WTC11 (cell line): ENCODE results near the gene EXOC3L4.

ENCODE experiments used
- ATF3 ChIP-seq: sonication (generic); formaldehyde crosslinking; conservative IDR thresholded peaks from 2 replicates; pipeline ENCODE4 v1.8.1; 2022; ENCODE audit warnings: mild to moderate bottlenecking, missing genetic modification reagents
- CREB1 ChIP-seq: sonication (generic); formaldehyde crosslinking; IDR thresholded peaks from 2 replicates; pipeline ENCODE4 v1.8.0; 2023; ENCODE audit warnings: mild to moderate bottlenecking, missing genetic modification reagents
- IRF1 ChIP-seq: sonication (generic); formaldehyde crosslinking; IDR thresholded peaks from 2 replicates; pipeline ENCODE4 v1.8.0; 2023; ENCODE audit warnings: missing genetic modification reagents
- JAZF1 ChIP-seq: fragments of 250-450 bp; sonication (Bioruptor Pico); IDR thresholded peaks from 2 replicates; pipeline ENCODE4 v1.9.0; 2021; ENCODE audit warnings: moderate library complexity, mild to moderate bottlenecking, inconsistent platforms
- MAX ChIP-seq: sonication (generic); formaldehyde crosslinking; IDR thresholded peaks from 2 replicates; pipeline ENCODE4 v1.8.0; 2022; ENCODE audit warnings: mild to moderate bottlenecking, missing genetic modification reagents
- NFE2L1 ChIP-seq: sonication (generic); formaldehyde crosslinking; IDR thresholded peaks from 2 replicates; pipeline ENCODE4 v1.8.1; 2023; ENCODE audit warnings: missing genetic modification reagents
- NR2C2 ChIP-seq: sonication (generic); formaldehyde crosslinking; IDR thresholded peaks from 2 replicates; pipeline ENCODE4 v1.8.0; 2022; ENCODE audit warnings: mild to moderate bottlenecking, missing genetic modification reagents
- SP1 ChIP-seq: sonication (generic); formaldehyde crosslinking; conservative IDR thresholded peaks from 2 replicates; pipeline ENCODE4 v1.8.1; 2022; ENCODE audit warnings: missing genetic modification reagents
- ZNF416 ChIP-seq: fragments of 250-450 bp; sonication (Bioruptor Pico); IDR thresholded peaks from 2 replicates; pipeline ENCODE4 v1.9.0; 2021; ENCODE audit warnings: mild to moderate bottlenecking, inconsistent platforms
- TF ChIP-seq, protein P1 (sequence below): fragments of 200-600 bp; IDR thresholded peaks from 2 replicates; pipeline ENCODE4 v1.8.0; 2022; ENCODE audit warnings: antibody characterized with exemption

GRCh38 chr14:103157969-103158368 is 63.4 kb downstream of the EXOC3L4 start:
- TF ChIP-seq MAX, result no peak
- TF ChIP-seq, protein P1, sequence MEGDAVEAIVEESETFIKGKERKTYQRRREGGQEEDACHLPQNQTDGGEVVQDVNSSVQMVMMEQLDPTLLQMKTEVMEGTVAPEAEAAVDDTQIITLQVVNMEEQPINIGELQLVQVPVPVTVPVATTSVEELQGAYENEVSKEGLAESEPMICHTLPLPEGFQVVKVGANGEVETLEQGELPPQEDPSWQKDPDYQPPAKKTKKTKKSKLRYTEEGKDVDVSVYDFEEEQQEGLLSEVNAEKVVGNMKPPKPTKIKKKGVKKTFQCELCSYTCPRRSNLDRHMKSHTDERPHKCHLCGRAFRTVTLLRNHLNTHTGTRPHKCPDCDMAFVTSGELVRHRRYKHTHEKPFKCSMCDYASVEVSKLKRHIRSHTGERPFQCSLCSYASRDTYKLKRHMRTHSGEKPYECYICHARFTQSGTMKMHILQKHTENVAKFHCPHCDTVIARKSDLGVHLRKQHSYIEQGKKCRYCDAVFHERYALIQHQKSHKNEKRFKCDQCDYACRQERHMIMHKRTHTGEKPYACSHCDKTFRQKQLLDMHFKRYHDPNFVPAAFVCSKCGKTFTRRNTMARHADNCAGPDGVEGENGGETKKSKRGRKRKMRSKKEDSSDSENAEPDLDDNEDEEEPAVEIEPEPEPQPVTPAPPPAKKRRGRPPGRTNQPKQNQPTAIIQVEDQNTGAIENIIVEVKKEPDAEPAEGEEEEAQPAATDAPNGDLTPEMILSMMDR, result no peak
- TF ChIP-seq IRF1 (CRISPR knock-in tag), result no peak
- no peak for TF ChIP-seq ATF3 (CRISPR knock-in tag)
- TF ChIP-seq JAZF1 (CRISPR knock-in tag), result no peak
- TF ChIP-seq NR2C2 (CRISPR knock-in tag), result no peak
- no peak for TF ChIP-seq NFE2L1 (CRISPR knock-in tag)
- no peak for TF ChIP-seq SP1
- TF ChIP-seq ZNF416 (CRISPR knock-in tag), result no peak
- no peak for TF ChIP-seq CREB1 (CRISPR knock-in tag)
